Forelimb muscle (tissue), 1 donor: Measurements from ENCODE around the gene CD7. TPM values are rescaled to one million over a fixed set of nuclear protein-coding genes. Genes with fewer than 3 reads are reported as not detected.

Experiments
- DNase-seq: peaks from one replicate; pipeline ENCODE4 v3.0.0-alpha.2; 2013; ENCODE audit warnings: low read depth
- polyA plus RNA-seq: library from polyadenylated mRNA; unstranded; fragments of 120-200 nt; gene quantifications from one replicate; pipeline ENCODE4 v1.2.1, GENCODE V29; 2013; ENCODE audit not compliant: insufficient read length

CD7 gene
- polyA plus RNA-seq, 1 donor = 0.43 TPM

DNA sequence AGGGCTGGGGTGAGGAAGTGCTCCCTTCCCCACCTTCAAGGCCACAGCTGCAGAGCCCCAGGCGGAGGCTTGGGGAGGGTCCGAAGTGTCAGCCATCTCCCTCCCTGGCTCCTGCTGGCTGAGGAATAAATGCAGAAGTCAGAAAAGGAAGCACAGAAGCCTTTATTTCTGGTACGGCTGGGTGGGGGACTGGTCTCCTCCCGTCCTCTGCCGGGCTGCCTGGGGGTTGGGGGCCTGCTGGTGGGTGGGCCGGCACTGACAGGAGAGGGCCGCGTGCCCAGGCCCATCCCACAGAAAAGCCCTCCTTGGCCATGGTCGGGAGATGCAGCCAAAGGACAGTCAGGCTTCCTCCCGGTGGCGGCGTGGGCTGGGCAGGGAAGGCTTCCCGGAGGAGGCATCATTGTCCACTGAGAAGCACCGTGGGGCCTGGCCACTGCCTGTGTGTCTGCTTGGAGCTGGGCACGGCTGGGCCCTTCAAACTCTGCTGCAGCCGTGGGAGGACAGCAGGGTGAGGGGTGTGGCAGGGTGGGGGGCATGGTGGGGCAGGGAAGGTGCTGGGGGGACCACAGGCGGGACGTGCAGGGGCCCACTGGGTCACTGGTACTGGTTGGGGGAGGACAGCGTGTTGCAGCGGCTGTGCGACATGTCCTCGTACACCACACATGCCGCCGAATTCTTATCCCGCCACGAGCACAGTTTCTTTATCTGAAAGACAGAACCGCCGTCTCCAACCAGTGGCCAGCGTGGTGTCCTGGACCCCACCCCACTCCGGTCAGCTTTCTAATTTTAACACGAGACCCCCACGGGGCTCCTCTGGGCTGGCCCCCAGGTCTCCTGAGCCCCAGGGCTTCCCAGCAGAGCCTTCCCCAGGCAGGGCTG, 2.4 kb downstream of the CD7 start:
- DNase-seq = no peak

DNA sequence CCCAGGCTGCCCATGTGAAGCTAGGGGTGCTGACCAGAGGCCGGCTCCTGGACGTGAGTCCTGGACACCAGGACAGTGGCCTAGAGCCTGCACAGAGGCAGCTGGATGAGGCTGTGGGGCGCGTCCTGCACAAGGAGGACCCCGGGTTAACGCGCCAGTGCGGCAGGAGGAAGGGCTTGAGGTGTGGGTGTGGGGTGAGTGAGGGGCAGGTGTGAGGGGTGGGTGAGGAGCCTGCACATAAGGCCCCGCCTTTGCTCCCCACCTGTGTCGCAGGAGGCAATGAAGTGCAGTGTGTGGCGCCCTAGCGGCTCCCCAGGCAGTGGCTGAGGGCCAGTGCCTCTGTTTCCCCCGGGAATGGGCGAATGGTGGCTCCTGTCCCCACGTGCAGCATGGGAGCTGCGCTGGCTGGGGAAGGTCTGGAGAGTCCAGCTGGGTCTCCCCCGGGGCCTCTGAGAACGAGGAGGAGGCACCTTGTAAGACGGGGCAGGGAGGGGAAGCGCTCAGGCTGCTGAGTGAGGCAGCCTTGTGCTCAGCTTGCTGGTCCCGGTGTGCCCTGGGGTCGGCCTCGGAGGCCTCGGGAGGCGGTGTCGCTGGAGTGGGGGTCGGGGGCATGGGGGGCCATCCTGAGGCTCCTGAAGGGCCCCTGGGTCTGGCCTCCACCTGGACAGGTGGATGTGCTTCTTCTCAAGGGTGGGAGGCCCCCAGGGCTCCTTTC, 3.2 kb downstream of the CD7 start:
- DNase-seq = no peak

GRCh38 chr17:82313195-82314011, 4.0 kb downstream of the CD7 start:
- DNase-seq = no peak

DNA sequence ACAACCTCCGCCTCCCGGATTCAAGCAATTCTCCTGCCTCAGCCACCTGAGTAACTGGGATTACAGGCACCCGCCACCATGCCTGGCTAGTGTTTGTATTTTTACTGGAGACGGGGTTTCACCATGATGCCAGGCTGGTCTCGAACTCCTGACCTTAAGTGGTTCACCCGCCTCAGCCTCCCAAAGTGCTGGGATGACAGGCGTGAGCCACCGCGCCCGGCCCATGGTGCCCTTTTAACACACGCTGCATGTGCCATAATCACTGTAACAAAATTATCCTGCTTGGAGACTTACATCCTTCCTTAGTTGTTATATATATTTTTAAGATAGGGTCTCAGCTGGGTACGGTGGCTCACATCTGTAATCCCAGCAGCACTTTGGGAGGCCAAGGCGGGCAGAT, 5.4 kb downstream of the CD7 start:
- DNase-seq = no peak

DNA sequence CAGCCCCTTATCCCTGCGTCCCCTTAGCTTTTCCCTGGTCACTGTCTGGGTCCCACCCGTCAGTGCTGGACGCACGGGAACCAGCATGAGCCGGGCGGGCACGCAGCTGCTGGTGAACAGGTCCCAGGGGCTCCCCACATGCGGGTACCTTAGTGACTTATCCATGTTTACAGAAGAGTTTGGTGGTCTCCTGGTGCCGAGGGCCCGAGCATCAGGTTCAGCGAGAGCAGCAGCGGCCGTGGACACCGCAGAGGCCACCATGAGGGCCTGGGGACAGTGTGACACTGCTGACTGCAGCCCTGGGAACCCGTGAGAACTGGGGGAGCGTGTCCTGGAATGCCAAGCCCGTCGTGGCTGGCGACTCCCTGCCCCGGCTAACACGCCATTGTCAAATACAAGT, 6.5 kb downstream of the CD7 start:
- no peak for DNase-seq

DNA sequence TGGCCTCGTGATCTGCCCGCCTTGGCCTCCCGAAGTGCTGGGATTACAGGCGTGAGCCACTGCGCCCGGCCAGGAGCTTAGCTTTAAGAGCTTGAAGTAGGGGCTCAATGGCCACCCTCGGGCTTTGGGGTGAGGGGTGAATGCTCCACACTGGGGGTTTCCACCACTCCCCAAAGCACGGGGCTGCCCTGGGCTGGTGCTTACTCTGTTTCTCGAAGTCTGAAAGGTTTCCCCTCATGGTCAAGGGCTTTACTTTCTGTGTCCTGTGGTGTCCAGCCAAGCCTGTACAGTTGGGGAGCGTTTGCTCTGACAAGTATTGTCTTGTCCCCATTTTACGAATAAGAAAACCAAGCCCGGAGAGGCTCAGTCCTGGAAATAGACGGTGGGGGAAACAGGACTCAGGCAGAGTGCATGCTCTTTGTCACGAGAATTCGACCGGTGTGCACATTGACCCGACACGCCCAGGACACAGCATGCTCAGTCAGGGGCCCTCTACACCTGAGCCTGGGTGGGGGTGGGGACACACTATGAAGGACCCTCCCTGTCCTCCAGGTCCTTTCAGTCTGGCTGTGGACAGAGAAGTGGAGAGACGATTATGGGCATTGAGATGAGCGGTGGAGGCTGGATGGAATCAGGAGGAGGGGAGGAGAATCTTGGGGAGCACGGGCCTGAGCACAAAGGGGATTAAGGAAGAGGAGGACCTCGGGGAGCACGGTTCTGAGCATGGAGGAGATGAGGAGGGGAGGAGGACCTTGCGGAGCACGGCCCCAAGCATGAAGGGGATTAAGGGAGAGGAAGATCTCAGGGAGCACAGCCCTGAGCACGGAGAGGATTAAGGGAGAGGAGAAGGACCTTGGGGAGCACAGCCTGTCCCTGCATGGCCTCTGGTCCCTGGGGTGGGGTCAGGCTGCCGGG, 7.5 kb downstream of the CD7 start:
- no peak for DNase-seq

- no peak for DNase-seq
Observed at GRCh38 chr17:82305727-82306300, 11.6 kb downstream of the CD7 start.

- DNase-seq = no peak
Observed at GRCh38 chr17:82304826-82305726, 12.3 kb downstream of the CD7 start.

- no peak for DNase-seq
Observed at GRCh38 chr17:82303944-82304808, 13.2 kb downstream of the CD7 start.

DNA sequence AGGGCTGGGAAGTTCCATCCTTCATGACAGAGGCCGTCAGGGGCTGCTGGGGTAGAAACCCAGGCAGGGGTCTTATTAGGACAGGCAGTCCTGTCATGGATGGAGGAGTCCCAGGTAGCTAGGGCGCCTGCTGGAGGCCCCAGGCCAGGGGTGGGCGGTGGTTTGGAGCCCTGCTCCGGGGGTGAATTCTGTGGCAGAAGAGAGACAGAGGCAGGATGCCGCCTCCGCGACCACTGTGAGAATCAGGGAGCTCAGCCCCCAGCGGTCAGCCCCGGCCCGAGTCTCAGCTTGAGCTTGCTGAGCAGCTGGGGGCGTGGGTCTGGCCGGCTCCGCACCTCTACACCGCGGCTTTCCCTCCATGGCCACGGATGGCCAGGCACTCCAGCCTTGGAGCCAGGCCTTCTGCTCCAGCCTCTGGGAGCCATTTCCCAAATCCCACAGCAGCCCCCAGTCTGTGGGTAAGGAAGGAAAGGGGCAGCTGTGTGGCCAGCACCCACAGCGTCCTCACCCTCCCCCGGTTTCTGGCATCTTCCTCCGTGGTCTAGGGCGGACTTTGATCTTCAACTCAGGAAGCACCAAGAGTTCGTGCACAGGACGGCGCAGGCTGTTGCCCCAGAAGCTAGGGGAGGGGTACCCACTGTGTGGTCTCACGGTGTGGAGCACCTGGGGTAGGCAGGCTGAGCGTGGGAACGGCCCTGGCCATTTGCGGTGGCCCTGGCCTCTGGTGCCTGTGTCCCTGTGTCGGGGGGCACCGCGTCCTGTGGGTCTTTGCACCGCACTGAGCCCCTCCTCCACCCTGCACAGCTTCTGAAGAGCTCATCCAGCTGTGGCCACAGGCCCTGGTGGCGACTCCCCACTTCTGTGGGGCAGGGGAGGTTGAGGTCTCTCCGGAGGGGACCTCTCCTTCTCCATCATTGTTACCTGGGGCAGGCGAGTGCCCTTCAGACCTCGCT, 14.1 kb downstream of the CD7 start:
- DNase-seq = no peak

- no peak for DNase-seq
Observed at GRCh38 chr17:82302568-82302963, 14.8 kb downstream of the CD7 start.

- DNase-seq = no peak
Observed at GRCh38 chr17:82301916-82302567, 15.4 kb downstream of the CD7 start.

DNA sequence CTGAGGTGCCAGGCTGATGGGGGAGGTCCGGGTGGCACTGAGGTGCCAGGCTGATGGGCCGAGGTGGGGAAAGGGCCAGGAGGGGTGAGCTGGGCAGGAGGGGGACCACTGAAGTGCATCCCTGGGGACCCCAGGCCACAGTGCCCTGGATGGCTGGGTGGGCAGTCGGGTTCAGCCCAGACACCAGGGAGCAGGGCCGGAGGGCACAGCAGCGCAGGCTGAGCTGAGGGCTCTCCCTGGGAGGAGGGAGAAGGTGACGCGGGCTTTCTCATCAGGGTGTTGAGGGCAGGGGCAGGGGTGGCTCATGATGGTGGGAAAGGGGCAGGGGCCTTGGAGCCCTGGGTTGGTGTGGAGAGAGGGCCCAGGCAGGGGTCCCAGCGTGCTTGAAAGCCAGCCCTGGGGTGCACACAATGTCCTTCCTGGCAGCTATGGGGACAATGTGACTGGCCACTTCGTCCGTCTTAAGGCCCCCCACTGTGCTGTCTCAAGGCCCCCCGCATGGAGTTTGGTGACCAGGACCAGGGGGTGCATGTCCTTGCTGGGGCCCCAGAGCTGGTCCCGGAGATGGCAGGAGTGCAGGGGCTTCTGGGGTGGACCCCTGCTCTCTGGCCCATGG, 16.0 kb downstream of the CD7 start:
- DNase-seq = no peak

DNA sequence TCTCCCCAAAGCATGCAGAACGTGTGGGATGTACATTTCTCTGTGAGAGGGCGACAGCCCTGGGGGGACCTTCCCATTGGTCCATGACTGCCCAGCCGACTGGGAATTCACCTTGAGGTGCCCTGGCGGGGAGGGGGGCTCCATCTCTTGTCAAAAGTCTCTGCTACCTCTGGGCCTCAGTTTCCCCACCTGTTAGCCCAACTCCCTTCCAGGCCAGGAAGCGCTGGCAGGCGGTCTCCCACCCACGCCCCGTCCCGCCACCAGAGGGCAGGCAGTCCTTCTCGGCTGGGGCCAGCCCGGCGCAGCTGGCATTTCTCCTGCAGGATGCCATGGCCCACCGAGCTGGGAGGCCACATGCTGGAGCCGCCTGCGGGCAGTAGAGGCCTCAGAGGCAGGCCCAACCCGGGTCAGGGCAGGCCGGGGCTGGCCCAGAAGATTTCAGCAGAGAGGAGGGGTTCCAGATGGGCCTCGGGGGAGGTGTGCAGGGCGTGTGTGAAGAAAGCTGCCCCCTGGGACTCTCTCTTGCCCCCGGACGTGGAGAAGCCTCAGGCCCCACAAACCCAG, 16.6 kb downstream of the CD7 start:
- DNase-seq = no peak

DNA sequence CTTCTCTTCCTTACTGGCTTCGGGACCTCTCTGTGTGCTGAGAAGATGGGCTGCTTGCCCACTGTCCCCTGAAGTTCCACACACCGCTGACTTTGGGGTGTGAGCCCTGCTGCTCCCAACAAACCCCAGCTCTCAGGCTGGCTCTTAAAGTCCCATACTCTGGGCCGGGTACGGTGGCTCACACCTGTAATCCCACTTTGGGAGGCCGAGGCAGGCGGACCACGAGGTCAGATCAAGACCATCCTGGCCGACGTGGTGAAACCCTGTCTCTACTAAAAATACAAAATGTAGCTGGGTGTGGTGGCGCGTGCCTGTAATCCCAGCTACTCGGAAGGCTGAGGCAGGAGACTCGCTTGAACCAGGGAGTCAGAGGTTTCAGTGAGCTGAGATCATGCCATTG, 17.2 kb downstream of the CD7 start:
- DNase-seq = no peak

DNA sequence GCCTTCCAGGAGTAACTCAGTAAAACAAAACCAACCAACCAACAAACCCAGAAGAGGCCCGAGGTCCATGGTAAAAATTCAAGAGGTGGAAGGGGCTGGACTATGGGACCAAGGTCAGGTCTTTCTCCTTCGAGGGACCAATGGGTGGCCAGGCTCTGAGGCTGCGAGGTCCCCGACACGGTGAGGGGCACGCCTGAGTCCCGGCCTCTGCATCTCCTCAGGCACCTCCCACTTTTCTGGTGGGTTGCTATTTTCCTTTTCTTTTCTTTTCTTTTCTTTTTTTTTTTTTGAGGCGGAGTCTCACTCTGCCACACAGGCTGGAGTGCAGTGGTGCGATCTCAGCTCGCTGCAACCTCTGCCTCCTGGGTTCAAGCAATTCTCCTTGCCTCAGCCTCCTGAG, 18.0 kb downstream of the CD7 start:
- DNase-seq = no peak
